Prostate gland (tissue), 2 donors: Measurements from ENCODE around the gene LGR6. TPM values are rescaled to one million over a fixed set of nuclear protein-coding genes. Genes with fewer than 3 reads are reported as not detected.

Experiments
- DNase-seq: peaks from one replicate; pipeline ENCODE4 v3.0.0-alpha.2; 2019; ENCODE audit warnings: low spot score
- H3K27ac ChIP-seq, 2 donors: fragments of 200-600 bp; sonication (generic); 2 replicates each; pipeline ENCODE4 v1.5.1; 2017 to 2019
- H3K27me3 ChIP-seq: fragments of 200-600 bp; sonication (generic); replicated peaks from 2 replicates; pipeline ENCODE4 v1.5.1; 2019; ENCODE audit not compliant: insufficient read depth
- H3K36me3 ChIP-seq, 2 donors: fragments of 200-600 bp; sonication (generic); 1 replicate in 1 of 2; 2 replicates in 1 of 2; pipeline versions ENCODE4 v1.5.1 to v1.8.1; 2017 to 2019
- H3K4me1 ChIP-seq: fragments of 200-600 bp; sonication (generic); replicated peaks from 2 replicates; pipeline ENCODE4 v1.5.1; 2019
- H3K4me3 ChIP-seq, 2 donors: fragments of 200-600 bp; sonication (generic); 2 replicates each; pipeline ENCODE4 v1.5.1; 2017 to 2019
- H3K9me3 ChIP-seq: fragments of 200-600 bp; sonication (generic); 2 replicates; pipeline ENCODE4 v1.5.1; 2017
- POLR2A ChIP-seq: fragments of 450-650 bp; IDR thresholded peaks from one replicate; pipeline ENCODE4 v1.6.1; 2016; ENCODE audit warnings: antibody characterized with exemption, mild to moderate bottlenecking
- POLR2AphosphoS5 ChIP-seq: sonication (generic); formaldehyde crosslinking; IDR thresholded peaks from one replicate; pipeline ENCODE4 v1.6.1; 2017; ENCODE audit warnings: antibody characterized with exemption
- WGBS: methylation state at CpG from one replicate; pipeline ENCODE4 v1.1.5; 2018; 5-methylcytosine and 5-hydroxymethylcytosine counted together
- intact Hi-C: fragments of 100-400 bp; cut with DNase I; formaldehyde crosslinking; loops from one replicate; pipeline ENCODE4 v1.14.2; 2022
- total RNA-seq, 2 donors: library from RNA; depleted of rRNA; stranded (reverse); fragments of >200 nt; gene quantifications; one replicate each; pipeline ENCODE4 v1.1.0, GENCODE V29; 2016
- TF ChIP-seq, protein P1 (sequence below), 4 experiments: fragments of 200-600 bp in 2 of 4; fragments of 450-650 bp in 2 of 4; sonication (generic) in 2 of 4; IDR thresholded peaks; 1 replicate in 3 of 4; 2 replicates in 1 of 4; pipeline ENCODE4 v1.5.1; 2016 to 2019; ENCODE audit warnings: antibody characterized with exemption in 4 of 4, mild to moderate bottlenecking in 2 of 4, moderate library complexity in 2 of 4

Gene LGR6
- total RNA-seq, 2 donors from 2014 or later, result 8.0 to 25.6 TPM

GRCh38 chr1:202162418-202163280 lies 30.9 kb upstream of the LGR6 start:
- no peak overlapping the region for H3K4me3 ChIP-seq
- no peak for DNase-seq
- no peak overlapping the region for H3K27ac ChIP-seq
- H3K4me1 ChIP-seq, result no peaks in the 10 kb centered on the region
- H3K36me3 ChIP-seq, result no peaks in the 10 kb centered on the region
- TF ChIP-seq POLR2A (no peak), POLR2AphosphoS5 (no peak)
- TF ChIP-seq, protein P1, sequence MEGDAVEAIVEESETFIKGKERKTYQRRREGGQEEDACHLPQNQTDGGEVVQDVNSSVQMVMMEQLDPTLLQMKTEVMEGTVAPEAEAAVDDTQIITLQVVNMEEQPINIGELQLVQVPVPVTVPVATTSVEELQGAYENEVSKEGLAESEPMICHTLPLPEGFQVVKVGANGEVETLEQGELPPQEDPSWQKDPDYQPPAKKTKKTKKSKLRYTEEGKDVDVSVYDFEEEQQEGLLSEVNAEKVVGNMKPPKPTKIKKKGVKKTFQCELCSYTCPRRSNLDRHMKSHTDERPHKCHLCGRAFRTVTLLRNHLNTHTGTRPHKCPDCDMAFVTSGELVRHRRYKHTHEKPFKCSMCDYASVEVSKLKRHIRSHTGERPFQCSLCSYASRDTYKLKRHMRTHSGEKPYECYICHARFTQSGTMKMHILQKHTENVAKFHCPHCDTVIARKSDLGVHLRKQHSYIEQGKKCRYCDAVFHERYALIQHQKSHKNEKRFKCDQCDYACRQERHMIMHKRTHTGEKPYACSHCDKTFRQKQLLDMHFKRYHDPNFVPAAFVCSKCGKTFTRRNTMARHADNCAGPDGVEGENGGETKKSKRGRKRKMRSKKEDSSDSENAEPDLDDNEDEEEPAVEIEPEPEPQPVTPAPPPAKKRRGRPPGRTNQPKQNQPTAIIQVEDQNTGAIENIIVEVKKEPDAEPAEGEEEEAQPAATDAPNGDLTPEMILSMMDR (IDR thresholded peaks at IDR 0.05), result no peak
- H3K9me3 ChIP-seq, result no peaks in the 10 kb centered on the region
- intact Hi-C loops, result no loop called here
- no peaks in the 10 kb centered on the region for H3K27me3 ChIP-seq
- WGBS, result 77% methylated on average over 15 of the region's 15 CpGs

GRCh38 chr1:202163281-202164270 lies 30.0 kb upstream of the LGR6 start:
- Histone ChIP-seq H3K27ac (no peak overlapping the region), H3K4me1 (no peaks in the 10 kb centered on the region), H3K4me3 (no peak overlapping the region), H3K36me3 (no peaks in the 10 kb centered on the region), H3K27me3 (no peaks in the 10 kb centered on the region), H3K9me3 (no peaks in the 10 kb centered on the region)
- 76% methylated on average over 12 of the region's 12 CpGs for WGBS
- intact Hi-C loops, result no loop called here
- DNase-seq, result no peak
- TF ChIP-seq POLR2A (no peak), POLR2AphosphoS5 (no peak)
- TF ChIP-seq, protein P1 (IDR thresholded peaks at IDR 0.05), result no peak

DNA sequence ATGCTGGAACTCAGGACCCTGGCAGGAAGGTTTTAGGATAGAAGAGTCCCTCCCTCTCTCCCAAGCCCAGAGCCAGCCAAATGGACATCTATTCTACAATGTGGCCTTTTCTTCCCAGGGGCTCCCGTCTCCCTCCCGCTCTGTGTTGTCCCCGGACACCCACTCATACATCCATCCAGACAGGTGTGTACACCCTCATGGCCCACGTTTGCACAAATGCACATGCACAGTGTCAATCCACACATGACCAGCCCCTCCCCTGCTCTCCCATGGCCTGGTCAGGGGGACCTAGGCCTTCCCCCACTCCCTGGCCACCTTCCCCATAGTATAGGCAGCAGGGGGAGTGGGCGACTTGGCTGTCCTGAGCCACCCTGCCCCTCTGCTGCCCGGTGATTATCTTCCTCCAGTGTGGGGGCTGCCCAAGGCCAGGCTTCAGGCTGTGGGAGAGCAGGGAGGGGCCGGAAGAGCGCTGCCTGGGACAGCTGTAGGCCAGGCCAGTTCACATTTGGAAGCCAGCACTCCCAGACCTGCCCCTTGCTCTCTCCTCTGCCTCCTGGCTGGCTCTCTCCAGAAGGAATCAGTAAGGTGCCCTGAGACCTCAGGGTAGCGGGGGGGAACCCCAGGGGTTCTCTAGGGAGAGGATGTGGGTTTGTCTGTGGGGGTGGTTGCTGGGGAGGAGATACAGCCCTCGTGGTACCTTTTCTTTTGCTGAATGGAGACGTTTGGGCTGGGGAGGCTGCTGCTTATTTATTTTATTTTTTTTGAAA lies 29.1 kb upstream of the LGR6 start:
- Histone ChIP-seq H3K27me3 (no peaks in the 10 kb centered on the region), H3K36me3 (no peaks in the 10 kb centered on the region), H3K4me1 (no peaks in the 10 kb centered on the region), H3K27ac (no peak overlapping the region), H3K9me3 (no peaks in the 10 kb centered on the region), H3K4me3 (no peak overlapping the region)
- no peak for DNase-seq
- WGBS, result 79% methylated on average over 11 of the region's 11 CpGs
- intact Hi-C loops, result no loop called here
- TF ChIP-seq POLR2A (no peak), POLR2AphosphoS5 (no peak)
- TF ChIP-seq, protein P1 (IDR thresholded peaks at IDR 0.05), result no peak

DNA sequence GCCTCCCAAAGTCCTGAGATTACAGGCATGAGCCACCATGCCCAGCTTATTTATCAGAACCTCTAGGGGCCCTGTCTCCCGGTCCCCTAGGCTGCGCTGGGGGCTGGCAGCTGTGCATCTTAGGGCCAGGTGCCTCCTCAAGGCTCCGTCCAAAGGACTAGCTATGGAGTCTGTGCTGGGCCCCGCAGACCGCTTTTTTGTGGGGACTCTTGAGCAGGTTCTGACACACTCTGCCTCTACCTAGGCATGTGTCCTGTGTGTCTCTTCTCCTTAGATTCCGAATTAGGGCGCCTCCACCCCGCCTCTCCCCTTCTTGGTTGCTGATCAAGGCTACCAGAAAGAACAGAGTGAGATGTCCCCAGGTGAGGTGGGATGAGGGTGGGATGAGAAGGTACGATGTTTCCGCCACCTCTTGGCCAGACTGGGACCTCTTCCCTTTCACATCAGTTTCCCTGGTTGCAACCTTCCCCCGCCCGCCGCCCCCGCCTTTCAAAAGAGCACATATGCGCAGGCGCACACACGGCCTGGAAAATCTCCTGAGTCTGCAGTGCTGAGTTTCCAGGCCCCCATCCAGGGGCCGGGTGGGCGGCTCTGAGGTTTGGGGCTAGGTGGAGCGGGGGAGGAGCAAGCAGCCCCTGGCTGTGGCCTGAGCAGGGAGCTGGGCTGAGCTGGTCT lies 28.2 kb upstream of the LGR6 start:
- DNase-seq, result no peak
- no peak overlapping the region for H3K27ac ChIP-seq
- intact Hi-C loops, result no loop called here

More for the DNA sequence above, 28.2 kb upstream of the LGR6 start:
- Histone ChIP-seq H3K9me3 (no peaks in the 10 kb centered on the region), H3K4me1 (no peaks in the 10 kb centered on the region), H3K36me3 (no peaks in the 10 kb centered on the region), H3K27me3 (no peaks in the 10 kb centered on the region), H3K4me3 (no peak overlapping the region)
- WGBS, result 83% methylated on average over 20 of the region's 20 CpGs
- TF ChIP-seq POLR2AphosphoS5 (no peak), POLR2A (no peak)
- TF ChIP-seq, protein P1 (IDR thresholded peaks at IDR 0.05), result no peak
